Gastrocnemius medialis (tissue), 4 donors: ENCODE measurements around the gene CFAP299. TPM values are rescaled to one million over a fixed set of nuclear protein-coding genes. Genes with fewer than 3 reads are reported as not detected.
"Not testable (repeated sequence)": the region's sequence is repeated elsewhere in the genome, so short reads cannot be mapped to it uniquely, and the experiment has no call there.

Source experiments
- ATAC-seq, 2 donors: fragments of 150-250 bp; one replicate each; pipeline ENCODE4 v1.9.1; 2016
- DNase-seq, 2 donors: peaks; one replicate each; pipeline ENCODE4 v3.0.0-alpha.2; 2019
- H3K27ac ChIP-seq, 4 donors: fragments of 200-600 bp; sonication (generic); 1 replicate in 1 of 4; 2 replicates in 3 of 4; pipeline ENCODE4 v1.5.1; 2016 to 2018; ENCODE audit warnings: mild to moderate bottlenecking in 2 of 4, moderate library complexity in 1 of 4
- H3K27me3 ChIP-seq, 3 donors: fragments of 200-600 bp; sonication (generic) in 2 of 3; 1 replicate in 1 of 3; 2 replicates in 2 of 3; pipeline versions ENCODE4 v1.5.1 to v1.6.0; 2016 to 2019; ENCODE audit warnings: mild to moderate bottlenecking in 1 of 3, moderate library complexity in 1 of 3
- H3K36me3 ChIP-seq, 2 donors: fragments of 200-600 bp; sonication (generic) in 1 of 2; one replicate each; pipeline ENCODE4 v1.5.1; 2017 to 2018
- H3K4me1 ChIP-seq, 2 donors: fragments of 200-600 bp; sonication (generic) in 1 of 2; one replicate each; pipeline ENCODE4 v1.5.1; 2016 to 2017; ENCODE audit warnings: mild to moderate bottlenecking in 2 of 2
- H3K4me3 ChIP-seq, 4 donors: fragments of 200-600 bp; sonication (generic) in 3 of 4; 1 replicate in 1 of 4; 2 replicates in 3 of 4; pipeline ENCODE4 v1.5.1; 2016 to 2019; ENCODE audit warnings: mild to moderate bottlenecking in 2 of 4
- H3K9me3 ChIP-seq, 3 donors: fragments of 200-600 bp; sonication (generic) in 2 of 3; 1 replicate in 1 of 3; 2 replicates in 2 of 3; pipeline ENCODE4 v1.5.1; 2016 to 2019
- CTCF ChIP-seq, 5 experiments: fragments of 450-650 bp in 3 of 5; fragments of 200-600 bp in 2 of 5; sonication (generic) in 2 of 5; IDR thresholded peaks in 4 of 5; conservative IDR thresholded peaks in 1 of 5; 1 replicate in 4 of 5; 2 replicates in 1 of 5; pipeline ENCODE4 v1.5.1; 2016 to 2019; ENCODE audit warnings: antibody characterized with exemption in 5 of 5, mild to moderate bottlenecking in 3 of 5, moderate library complexity in 3 of 5
- POLR2A ChIP-seq, 2 donors: fragments of 450-650 bp; IDR thresholded peaks; one replicate each; pipeline ENCODE4 v1.6.1; 2017; ENCODE audit warnings: antibody characterized with exemption in 2 of 2, mild to moderate bottlenecking in 2 of 2, moderate library complexity in 2 of 2
- in situ Hi-C, 4 donors: fragments of 200-750 bp; cut with MboI; loops; one replicate each; pipeline versions ENCODE4 v1.15.0 to v1.8.0; 2017; ENCODE audit warnings: low sequenced_read_pairs in 4 of 4
- intact Hi-C: fragments of 100-400 bp; cut with DNase I; formaldehyde crosslinking; loops from one replicate; pipeline ENCODE4 v1.15.1; 2023; ENCODE audit warnings: low total_unique reads
- total RNA-seq, 4 donors: library from RNA; depleted of rRNA; stranded (reverse); fragments of >200 nt; gene quantifications; one replicate each; pipeline versions ENCODE4 v1.1.0 to v1.2.3, GENCODE V29; 2016

The CFAP299 gene
- total RNA-seq, 4 donors from 2014 or later: not detected

DNA sequence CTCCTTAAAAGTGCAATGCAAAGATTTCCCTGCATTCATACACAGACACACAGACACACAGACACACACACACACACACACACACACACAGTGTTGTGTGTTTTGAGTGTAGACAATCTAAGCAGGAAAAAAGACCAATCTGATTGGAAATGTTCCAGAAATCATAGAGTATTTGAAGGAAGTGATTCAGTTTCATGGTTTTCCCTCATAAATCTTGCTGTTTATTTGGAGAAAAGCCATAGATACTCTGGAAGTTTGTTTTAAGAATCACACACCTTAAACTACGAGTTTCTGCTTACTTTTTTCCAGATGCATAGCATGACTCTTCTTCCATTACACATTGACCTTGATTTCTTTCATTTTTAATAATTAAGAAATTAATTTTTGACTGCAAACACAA, 396.5 kb downstream of the CFAP299 start:
- TF ChIP-seq CTCF (IDR thresholded peaks at IDR 0.05 in 4 of 5, conservative IDR thresholded peaks at IDR 0.05 in 1 of 5) (no peak), POLR2A (IDR thresholded peaks at IDR 0.05) (no peak)
- H3K27me3 ChIP-seq: no peaks in the 10 kb centered on the region
- no peak overlapping the region for H3K27ac ChIP-seq
- ATAC-seq (no peak), DNase-seq (no peak)
- H3K9me3 ChIP-seq: no peaks in the 10 kb centered on the region
- in situ Hi-C loops: no loop called here
- no peak overlapping the region for H3K4me3 ChIP-seq
- intact Hi-C loops: no loop called here
- H3K36me3 ChIP-seq: no peaks in the 10 kb centered on the region
- no peaks in the 10 kb centered on the region for H3K4me1 ChIP-seq

DNA sequence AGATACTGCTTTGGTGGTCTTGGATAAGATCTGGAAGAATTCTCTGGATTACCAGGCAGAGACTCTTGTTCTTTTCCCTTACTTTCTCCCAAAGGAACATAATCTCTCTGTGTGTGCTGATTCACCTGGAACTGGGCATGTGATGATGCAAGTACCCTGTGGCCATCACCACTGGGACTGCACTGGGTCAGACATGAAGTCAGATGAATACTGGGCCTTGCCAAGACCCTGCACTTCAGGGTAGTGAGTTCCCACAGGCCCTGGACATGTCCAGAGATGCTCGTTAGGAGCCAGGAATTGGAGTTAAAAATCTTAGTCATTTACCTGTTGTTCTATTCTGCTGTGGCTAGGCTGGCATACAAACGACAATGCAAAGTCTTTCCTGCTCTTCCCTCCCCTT, 404.8 kb downstream of the CFAP299 start:
- ATAC-seq (no peak), DNase-seq (no peak)
- H3K4me1 ChIP-seq: no peaks in the 10 kb centered on the region
- H3K27ac ChIP-seq: no peak overlapping the region
- no peaks in the 10 kb centered on the region for H3K27me3 ChIP-seq
- in situ Hi-C loops (no loop called here), intact Hi-C loops (no loop called here)
- no peak for TF ChIP-seq CTCF (IDR thresholded peaks at IDR 0.05 in 4 of 5, conservative IDR thresholded peaks at IDR 0.05 in 1 of 5)
- TF ChIP-seq POLR2A (IDR thresholded peaks at IDR 0.05): no peak
- H3K9me3 ChIP-seq: no peaks in the 10 kb centered on the region
- H3K4me3 ChIP-seq: no peak overlapping the region
- no peaks in the 10 kb centered on the region for H3K36me3 ChIP-seq

GRCh38 chr4:80749558-80749957, 414.0 kb downstream of the CFAP299 start:
- H3K9me3 ChIP-seq, DNase-seq, H3K4me1 ChIP-seq, ATAC-seq, intact Hi-C loops, H3K36me3 ChIP-seq, H3K27me3 ChIP-seq, H3K27ac ChIP-seq, H3K4me3 ChIP-seq, in situ Hi-C loops: not testable (repeated sequence)

- Histone ChIP-seq H3K4me1 (no peaks in the 10 kb centered on the region), H3K27ac (no peak overlapping the region), H3K36me3 (no peaks in the 10 kb centered on the region), H3K27me3 (no peaks in the 10 kb centered on the region), H3K9me3 (no peaks in the 10 kb centered on the region), H3K4me3 (no peak overlapping the region)
- in situ Hi-C loops (no loop called here), intact Hi-C loops (no loop called here)
- no peak for TF ChIP-seq POLR2A (IDR thresholded peaks at IDR 0.05)
- TF ChIP-seq CTCF (IDR thresholded peaks at IDR 0.05 in 4 of 5, conservative IDR thresholded peaks at IDR 0.05 in 1 of 5): no peak
- no peak for DNase-seq
- no peak for ATAC-seq
Measured at GRCh38 chr4:80751200-80751599, 415.7 kb downstream of the CFAP299 start.

DNA sequence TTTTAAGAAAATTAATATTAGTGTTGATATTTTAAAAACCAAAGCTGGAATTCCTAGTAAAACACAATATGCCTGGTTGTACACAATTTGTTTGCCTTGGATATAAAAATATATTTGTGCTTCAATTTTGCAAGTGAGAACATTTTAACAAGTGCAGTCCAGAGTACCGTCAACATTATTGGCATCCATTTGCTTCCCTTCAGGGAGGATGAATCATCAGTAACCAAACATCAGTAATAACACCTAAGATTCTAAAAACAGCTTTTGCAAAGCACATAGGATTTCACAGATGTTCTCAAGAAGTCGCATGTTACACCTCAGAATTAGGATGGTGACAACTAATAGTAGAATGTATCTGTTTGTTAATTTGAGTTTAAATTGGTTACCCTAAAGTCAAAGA, 432.4 kb downstream of the CFAP299 start:
- ATAC-seq: no peak
- in situ Hi-C loops (no loop called here), intact Hi-C loops (no loop called here)
- no peak for DNase-seq
- TF ChIP-seq CTCF (IDR thresholded peaks at IDR 0.05 in 4 of 5, conservative IDR thresholded peaks at IDR 0.05 in 1 of 5) (no peak), POLR2A (IDR thresholded peaks at IDR 0.05) (no peak)
- Histone ChIP-seq H3K27me3 (no peaks in the 10 kb centered on the region), H3K4me1 (no peaks in the 10 kb centered on the region), H3K4me3 (no peak overlapping the region), H3K27ac (no peak overlapping the region), H3K36me3 (no peaks in the 10 kb centered on the region), H3K9me3 (no peaks in the 10 kb centered on the region)
